HG02759 (cell line): ENCODE measurements around the gene GPR107.

Source experiments
- ATAC-seq: cut with Tn5 transposase; IDR thresholded peaks from one replicate; pipeline ENCODE4 v1.9.1; 2021; ENCODE audit warnings: mild to moderate bottlenecking, moderate library complexity; ENCODE audit not compliant: unreplicated experiment

Gene GPR107

DNA sequence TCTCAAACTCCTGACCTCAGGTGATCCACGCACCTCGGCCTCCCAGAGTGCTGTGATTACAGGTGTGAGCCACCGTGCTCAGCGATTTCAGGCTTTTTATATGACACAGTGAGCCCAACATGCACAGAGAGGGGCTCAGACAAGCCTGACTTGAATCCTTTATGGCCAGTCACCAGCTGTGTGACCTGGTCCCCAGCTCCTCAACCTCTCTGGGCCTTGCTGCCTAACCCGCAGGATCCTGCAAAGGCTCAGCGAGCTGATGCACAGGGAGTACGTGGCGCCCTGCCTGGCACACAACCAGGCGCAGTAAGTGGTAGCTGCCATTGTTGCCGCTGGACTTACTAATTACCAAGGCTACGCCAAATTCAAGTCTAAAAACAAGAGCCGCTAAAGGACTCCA is 101.9 kb downstream of the GPR107 start:
- no peak for ATAC-seq

GRCh38 chr9:130156672-130157071 is 103.0 kb downstream of the GPR107 start:
- ATAC-seq = no peak

- ATAC-seq = no peak
Measured at GRCh38 chr9:130157079-130157478, 103.4 kb downstream of the GPR107 start.

DNA sequence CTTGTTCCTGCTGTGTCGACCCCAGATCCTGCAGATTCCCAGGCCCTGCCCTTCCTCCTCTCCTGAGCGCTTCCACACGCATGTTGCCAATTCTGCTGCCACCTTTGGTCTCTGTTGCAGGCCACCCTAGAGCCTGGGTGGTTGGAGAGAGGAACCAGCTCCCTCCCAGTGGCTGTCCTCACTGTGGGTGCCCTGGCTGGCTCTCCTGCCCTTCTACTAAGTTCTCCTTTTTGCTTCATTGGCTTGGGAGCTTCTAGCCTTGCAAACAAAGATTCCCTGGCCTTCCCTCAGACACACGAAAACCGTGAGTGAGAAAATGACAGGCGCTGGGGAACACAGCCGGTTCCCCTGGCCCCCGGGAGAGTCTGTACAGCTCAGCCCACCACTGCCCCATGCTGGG is 104.3 kb downstream of the GPR107 start:
- no peak for ATAC-seq

GRCh38 chr9:130159057-130159456 is 105.4 kb downstream of the GPR107 start:
- ATAC-seq = no peak

DNA sequence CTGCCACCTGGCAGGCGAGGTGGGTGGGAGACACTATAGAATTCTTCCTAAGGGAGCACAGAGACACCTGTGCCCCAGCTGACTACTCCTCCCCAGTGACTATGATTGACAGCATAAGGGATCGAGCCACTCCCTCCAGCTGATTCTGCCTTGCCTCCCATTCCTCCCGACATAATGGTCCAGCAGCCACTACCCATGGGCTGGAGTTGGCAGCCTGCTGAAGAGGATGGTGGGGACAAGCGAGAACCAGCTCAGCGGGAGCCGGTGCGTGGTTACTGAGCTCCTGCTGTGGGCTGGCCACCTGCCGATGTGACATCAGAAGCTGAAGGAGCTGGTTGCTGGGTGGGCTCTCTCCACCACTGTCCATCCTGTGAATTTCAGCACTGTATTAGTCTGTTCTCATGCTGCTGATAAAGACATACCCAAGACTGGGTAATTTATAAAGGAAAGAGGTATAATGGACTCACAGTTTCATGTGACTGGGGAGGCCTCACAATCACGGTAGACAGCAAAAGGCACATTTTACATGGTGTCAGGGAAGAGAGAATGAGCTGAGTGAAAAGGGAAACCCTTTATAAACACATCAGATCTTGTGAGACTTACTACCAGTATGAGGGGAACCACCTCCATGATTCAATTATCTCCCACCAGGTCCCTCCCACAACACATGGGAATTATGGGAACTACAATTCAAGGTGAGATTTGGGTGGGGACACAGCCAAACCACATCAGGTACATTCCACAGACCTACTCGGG is 106.4 kb downstream of the GPR107 start:
- no peak for ATAC-seq

DNA sequence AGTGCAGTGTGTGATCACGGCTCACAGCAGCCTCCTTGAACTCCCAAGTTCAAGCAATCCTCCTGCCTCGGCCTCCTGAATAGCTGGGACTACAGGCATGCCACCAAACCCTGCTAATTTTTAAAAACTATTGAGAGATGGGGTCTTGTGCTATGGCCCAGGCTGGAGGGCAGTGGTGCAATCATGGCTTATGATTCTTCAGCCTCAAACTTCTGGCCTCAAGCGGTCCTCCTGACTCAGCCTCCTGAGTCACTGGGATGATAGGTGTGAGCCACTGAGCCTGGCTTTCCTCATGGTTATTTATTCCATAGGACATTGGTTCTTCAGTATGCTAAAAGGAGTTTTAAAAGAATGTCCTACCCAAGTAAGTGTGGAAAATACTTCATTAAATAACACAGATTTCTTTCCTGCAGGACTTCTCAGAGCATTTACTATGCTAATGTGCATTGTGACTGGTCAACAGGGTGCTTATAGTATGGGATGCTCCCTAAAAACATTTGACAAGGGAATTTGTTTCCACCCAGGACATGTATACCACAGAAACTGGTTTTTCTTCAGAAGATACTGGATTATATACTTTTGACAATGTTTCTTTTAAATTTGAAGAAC is 107.3 kb downstream of the GPR107 start:
- ATAC-seq = no peak

DNA sequence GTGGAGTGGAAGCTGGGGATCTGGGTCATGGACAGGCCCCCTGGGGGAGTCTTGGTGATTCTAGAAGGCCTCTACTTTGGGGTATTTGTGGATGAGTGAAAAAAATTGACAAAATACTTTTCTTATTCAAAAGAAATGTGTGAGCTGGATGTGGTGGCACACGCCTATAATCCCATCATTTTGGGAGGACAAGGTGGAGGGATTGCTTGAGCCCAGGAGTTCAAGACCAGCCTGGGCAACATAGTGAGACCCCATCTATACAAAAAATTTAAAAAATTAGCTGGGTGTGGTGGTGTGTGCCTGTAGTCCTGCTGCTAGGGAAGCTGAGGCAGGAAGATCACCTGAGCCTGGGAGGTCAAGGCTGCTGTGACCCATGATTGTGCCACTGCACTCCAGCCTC is 111.9 kb downstream of the GPR107 start:
- ATAC-seq = no peak

GRCh38 chr9:130166399-130166798 is 112.7 kb downstream of the GPR107 start:
- ATAC-seq = no peak

DNA sequence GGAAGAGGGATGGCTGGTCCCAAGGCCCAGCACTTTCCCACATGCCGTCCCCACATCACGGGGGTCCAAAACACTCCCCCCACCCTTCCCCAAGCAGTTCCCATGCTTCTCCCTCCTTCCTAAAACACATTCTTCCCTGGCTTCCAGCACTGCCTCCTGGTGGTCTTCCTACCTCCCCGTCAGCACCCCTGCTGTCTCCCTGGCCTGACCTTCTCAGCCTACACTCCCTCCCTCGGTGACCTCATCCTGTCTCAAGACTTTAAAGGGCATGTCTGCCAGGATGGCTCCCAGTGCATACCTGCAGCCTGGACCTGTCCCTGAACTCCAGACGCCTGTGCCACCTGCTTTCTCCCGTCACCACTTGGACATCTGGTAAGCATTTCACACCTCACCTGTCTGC is 114.2 kb downstream of the GPR107 start:
- no peak for ATAC-seq

DNA sequence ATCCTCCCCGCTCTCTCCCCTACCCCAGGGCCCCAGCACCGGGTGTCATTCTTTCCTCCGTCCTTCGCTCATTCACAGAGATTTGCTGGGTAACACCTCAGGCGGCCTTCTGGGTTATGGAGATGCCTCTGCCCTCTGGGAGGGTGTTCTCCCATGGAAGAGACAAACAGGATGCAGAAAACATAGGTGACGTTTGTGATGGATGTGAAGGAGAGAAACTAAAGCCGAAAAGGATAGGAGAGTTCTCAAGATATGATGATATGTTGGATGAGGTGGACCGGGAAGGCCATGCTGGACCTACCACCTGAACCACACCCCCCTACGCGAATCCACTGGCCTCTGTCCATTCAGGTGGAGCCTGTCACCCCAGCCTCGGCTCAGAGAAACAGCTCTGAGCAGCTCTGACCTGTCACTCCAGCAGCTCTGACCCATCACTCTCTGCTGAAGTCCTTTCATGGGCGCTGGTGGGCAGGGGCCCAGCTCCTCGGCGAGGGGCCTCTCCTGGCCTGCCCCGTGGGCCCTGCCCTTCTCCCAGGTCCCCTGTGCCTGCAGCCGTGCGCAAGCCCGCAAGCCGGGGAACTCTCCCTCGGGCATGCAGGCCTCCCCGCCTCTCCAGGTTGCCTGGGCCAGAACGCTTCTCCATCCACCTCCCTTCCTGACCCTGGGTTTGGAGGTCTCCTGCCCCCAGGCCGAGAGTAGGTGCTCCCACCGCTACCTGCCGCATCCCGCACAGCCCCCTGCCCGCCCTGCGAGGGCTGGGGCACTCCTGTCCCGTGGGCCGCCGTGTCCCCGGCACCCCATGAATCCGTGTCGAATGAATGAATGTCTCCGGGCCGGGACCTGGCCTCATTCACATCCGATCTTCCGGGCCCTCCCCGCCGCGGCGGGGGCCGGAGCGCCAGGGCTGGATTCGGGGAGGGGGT is 117.8 kb downstream of the GPR107 start:
- ATAC-seq = no peak

DNA sequence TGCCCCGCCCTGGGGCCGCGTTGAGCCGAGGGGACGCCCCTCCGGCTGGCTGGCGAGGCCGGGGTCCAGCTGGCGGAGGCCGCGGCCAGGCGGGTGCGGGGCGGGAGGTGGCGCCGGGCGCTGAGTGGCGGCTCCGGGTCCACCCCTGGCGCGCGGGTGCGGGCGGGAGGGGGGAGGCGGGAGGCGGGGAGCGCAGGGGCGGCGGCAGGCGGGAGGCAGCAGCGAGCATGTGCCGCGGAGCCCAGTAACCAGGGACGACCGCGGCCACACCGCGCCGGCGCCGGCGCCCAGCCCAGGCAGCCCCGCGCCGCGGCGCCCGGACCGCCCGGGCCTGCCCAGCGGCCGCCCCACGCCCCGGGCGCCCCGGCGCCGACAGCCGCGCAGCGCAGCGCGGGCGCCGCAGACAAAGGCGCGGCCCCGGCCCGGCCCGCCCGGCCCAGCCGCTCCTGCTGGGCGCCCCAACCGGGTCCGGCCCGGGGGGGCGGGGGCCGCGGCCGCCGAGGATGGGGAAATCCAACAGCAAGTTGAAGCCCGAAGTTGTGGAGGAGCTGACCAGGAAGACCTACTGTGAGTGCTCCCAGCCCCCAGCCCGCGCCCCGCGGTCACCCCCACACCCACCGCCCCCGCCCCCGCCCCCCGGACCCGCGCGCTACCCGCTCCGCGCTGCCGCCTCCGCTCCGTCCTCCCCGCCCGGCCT is 118.6 kb downstream of the GPR107 start, which contains the start of gene NCS1:
TSS of gene NCS1 (plus strand) at position 244 of the 697 bp plus-strand sequence. CDS start at position 504, 260 bp downstream.
- no peak for ATAC-seq

- no peak for ATAC-seq
Measured at GRCh38 chr9:130172858-130173665, 119.4 kb downstream of the GPR107 start.

GRCh38 chr9:130173666-130173983 is 119.9 kb downstream of the GPR107 start:
- ATAC-seq = no peak

DNA sequence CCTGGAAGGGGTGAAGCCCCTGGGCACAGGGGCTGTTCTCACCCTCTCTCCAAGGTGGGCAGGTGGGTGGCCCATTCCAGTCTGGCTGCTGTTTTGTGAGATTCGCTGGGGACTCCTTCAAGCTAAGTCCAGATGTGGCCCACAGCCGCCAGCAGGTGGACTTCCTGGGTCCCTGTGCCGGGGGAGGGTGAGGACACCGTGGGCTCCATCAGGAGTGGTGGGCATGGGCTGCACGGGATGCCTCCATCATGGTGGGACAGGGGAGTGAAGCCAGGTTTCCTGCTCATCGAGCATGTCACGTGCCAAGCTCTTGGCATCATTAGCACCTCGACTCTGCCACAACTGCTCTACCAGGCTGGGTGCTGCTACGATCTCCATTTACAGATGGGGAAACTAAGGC is 120.3 kb downstream of the GPR107 start:
- ATAC-seq = no peak

GRCh38 chr9:130174920-130175321 is 121.2 kb downstream of the GPR107 start:
- ATAC-seq = no peak

DNA sequence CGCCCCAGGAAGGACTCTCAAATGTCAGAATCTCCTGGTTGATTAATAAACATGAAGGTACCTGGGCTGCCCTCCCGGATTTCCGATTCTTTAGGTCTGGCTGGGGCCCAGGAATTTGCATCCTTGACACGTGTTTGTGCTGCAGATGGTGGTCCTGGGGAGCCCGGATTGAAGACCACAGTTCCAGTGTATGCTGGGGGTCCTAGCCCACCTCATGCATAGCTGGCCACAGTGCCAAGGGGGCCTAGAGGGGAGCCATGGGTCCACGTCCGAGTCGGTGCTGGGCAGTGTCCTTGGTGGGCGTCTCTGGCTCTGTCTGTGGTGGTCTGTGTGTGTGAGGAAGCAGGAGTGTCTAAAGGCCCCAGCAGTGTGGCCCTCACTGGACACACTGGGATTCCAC is 121.6 kb downstream of the GPR107 start:
- ATAC-seq = no peak

GRCh38 chr9:130176760-130177159 is 123.1 kb downstream of the GPR107 start:
- no peak for ATAC-seq

DNA sequence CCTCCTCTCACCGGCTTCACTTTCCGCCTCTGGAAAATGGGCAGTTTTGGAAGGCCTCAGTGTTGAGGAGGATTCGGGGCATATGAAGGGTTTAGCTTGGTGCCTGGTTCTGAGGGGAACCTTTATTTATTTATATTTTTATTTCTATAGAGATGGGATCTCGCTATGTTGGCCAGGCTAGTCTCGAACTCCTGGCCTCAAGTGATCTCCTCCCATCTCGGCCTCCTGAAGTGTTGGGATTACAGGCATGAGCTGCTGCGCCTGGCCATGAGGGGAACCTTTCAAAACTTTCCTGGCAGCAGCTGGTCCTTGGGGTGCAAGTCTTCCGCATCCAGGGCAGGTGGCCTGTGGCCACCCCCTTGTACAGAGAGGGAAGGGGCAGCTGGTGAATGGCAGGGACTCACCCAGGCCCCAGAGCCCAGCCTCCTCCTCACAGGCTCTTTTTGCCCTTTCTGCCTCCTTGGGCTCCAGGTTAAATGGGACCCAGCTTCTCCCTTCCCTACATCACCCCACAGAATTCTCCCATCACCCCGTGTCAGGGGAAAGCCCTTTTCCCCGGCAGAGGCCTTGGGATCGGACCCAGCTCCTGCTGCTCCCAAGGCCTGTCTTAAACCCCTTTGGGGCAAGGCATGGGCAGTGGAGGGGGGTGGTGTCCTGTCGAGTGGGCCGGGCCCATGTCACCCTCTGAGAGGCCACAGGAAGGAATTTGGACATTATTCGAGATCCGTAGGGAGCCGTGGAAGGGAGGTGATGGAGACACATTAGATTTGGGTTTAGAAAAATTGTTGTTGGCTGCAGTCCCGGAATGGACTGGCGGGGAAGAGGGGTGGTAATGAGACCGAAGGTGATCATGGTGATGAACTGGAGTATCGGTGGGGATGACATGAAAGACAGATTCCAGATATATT is 124.4 kb downstream of the GPR107 start:
- ATAC-seq = no peak
